HL-60/S4 (cell line): ENCODE measurements around the gene TMEM108.

Experiments
- in situ Hi-C: fragments of 300-500 bp; cut with MboI; formaldehyde crosslinking; loops from 2 replicates; pipeline ENCODE4 v1.14.3; 2022; ENCODE audit warnings: low sequenced_read_pairs

The TMEM108 gene

GRCh38 chr3:133050891-133051290, 12.7 kb downstream of the TMEM108 start:
- in situ Hi-C loops, result no loop called here

GRCh38 chr3:133053532-133053931, 15.3 kb downstream of the TMEM108 start:
- in situ Hi-C loops, result no loop called here

GRCh38 chr3:133054586-133054985, 16.4 kb downstream of the TMEM108 start:
- in situ Hi-C loops, result no loop called here

- in situ Hi-C loops, result no loop called here
These were observed 17.1 kb downstream of the TMEM108 start for GRCh38 chr3:133055339-133055738.

- in situ Hi-C loops, result no loop called here
These were observed 20.1 kb downstream of the TMEM108 start for GRCh38 chr3:133058243-133058642.

GRCh38 chr3:133058831-133059230, 20.6 kb downstream of the TMEM108 start:
- in situ Hi-C loops, result no loop called here

GRCh38 chr3:133065193-133065961, 27.2 kb downstream of the TMEM108 start:
- in situ Hi-C loops, result no loop called here

- in situ Hi-C loops, result no loop called here
These were observed 27.8 kb downstream of the TMEM108 start for GRCh38 chr3:133066026-133066425.

- in situ Hi-C loops, result no loop called here
These were observed 31.5 kb downstream of the TMEM108 start for GRCh38 chr3:133069556-133070286.

- in situ Hi-C loops, result no loop called here
These were observed 36.8 kb downstream of the TMEM108 start for GRCh38 chr3:133074977-133075376.

GRCh38 chr3:133077688-133078087, 39.5 kb downstream of the TMEM108 start:
- in situ Hi-C loops, result no loop called here

- in situ Hi-C loops, result no loop called here
These were observed 41.4 kb downstream of the TMEM108 start for GRCh38 chr3:133079621-133080020.

GRCh38 chr3:133081016-133081415, 42.8 kb downstream of the TMEM108 start:
- in situ Hi-C loops, result no loop called here

- in situ Hi-C loops, result no loop called here
These were observed 45.2 kb downstream of the TMEM108 start for GRCh38 chr3:133083395-133083794.

GRCh38 chr3:133089906-133090485, 51.8 kb downstream of the TMEM108 start:
- in situ Hi-C loops, result no loop called here

- in situ Hi-C loops, result no loop called here
These were observed 54.5 kb downstream of the TMEM108 start for GRCh38 chr3:133092681-133093080.

- in situ Hi-C loops, result no loop called here
These were observed 55.2 kb downstream of the TMEM108 start for GRCh38 chr3:133093366-133093765.

GRCh38 chr3:133096900-133097613, 58.9 kb downstream of the TMEM108 start:
- in situ Hi-C loops, result no loop called here

GRCh38 chr3:133103706-133104105, 65.5 kb downstream of the TMEM108 start:
- in situ Hi-C loops, result no loop called here

- in situ Hi-C loops, result no loop called here
These were observed 68.0 kb downstream of the TMEM108 start for GRCh38 chr3:133106169-133106568.

- in situ Hi-C loops, result no loop called here
These were observed 74.5 kb downstream of the TMEM108 start for GRCh38 chr3:133112666-133113065.
